Endodermal cell (in vitro differentiated cells): ENCODE results near the gene HDGFL2. TPM values are rescaled to one million over a fixed set of nuclear protein-coding genes. Genes with fewer than 3 reads are reported as not detected.

ENCODE experiments used
- DNase-seq: peaks from one replicate; pipeline ENCODE4 v3.0.0-alpha.2; 2017
- H3K27ac ChIP-seq: 2 replicates; pipeline ENCODE4 v1.5.1; 2013; ENCODE audit warnings: mild to moderate bottlenecking, low read depth, low read length, moderate library complexity
- H3K27me3 ChIP-seq: 2 replicates; pipeline ENCODE4 v1.6.1; 2013; ENCODE audit warnings: mild to moderate bottlenecking, low read length, moderate library complexity; ENCODE audit not compliant: insufficient read depth, control insufficient read depth, poor library complexity, severe bottlenecking
- H3K36me3 ChIP-seq: 2 replicates; pipeline ENCODE4 v1.7.0; 2013; ENCODE audit warnings: mild to moderate bottlenecking, low read length, moderate library complexity; ENCODE audit not compliant: control insufficient read depth, insufficient read depth
- H3K4me1 ChIP-seq: one replicate; pipeline ENCODE4 v1.7.0; 2013; ENCODE audit warnings: low read length; ENCODE audit not compliant: control insufficient read depth, insufficient read depth
- H3K4me3 ChIP-seq: 2 replicates; pipeline ENCODE4 v1.5.1; 2013; ENCODE audit warnings: mild to moderate bottlenecking, low read length, moderate library complexity
- H3K9ac ChIP-seq: 2 replicates; pipeline ENCODE4 v1.6.1; 2013; ENCODE audit warnings: mild to moderate bottlenecking, low read length, moderate library complexity; ENCODE audit not compliant: poor library complexity, severe bottlenecking; ENCODE audit errors: extremely low read depth
- H3K9me3 ChIP-seq: 2 replicates; pipeline ENCODE4 v1.6.1; 2013; ENCODE audit warnings: mild to moderate bottlenecking, low read length, moderate library complexity; ENCODE audit not compliant: control insufficient read depth
- H3K27ac Mint-ChIP-seq: 2 replicates; pipeline ENCODE4 v1.8.0; 2020; ENCODE audit warnings: mixed read lengths
- H3K27me3 Mint-ChIP-seq: 2 replicates; pipeline ENCODE4 v1.8.0; 2021; ENCODE audit warnings: mild to moderate bottlenecking, mixed read lengths; ENCODE audit not compliant: insufficient read depth
- H3K36me3 Mint-ChIP-seq: 2 replicates; pipeline ENCODE4 v1.8.0; 2020; ENCODE audit warnings: low read depth, mixed read lengths
- H3K4me1 Mint-ChIP-seq: 2 replicates; pipeline ENCODE4 v1.8.0; 2020; ENCODE audit warnings: mixed read lengths
- H3K4me3 Mint-ChIP-seq: 2 replicates; pipeline ENCODE4 v1.8.0; 2020; ENCODE audit warnings: mild to moderate bottlenecking, moderate library complexity, mixed read lengths
- H3K9me3 Mint-ChIP-seq: 2 replicates; pipeline ENCODE4 v1.8.0; 2020; ENCODE audit warnings: mild to moderate bottlenecking, mixed read lengths
- CTCF ChIP-seq: fragments of 200-600 bp; sonication (generic); conservative IDR thresholded peaks from 2 replicates; pipeline ENCODE4 v1.5.0; 2021; ENCODE audit warnings: antibody characterized with exemption, mild to moderate bottlenecking
- WGBS, 2 experiments: methylation state at CpG; one replicate each; pipeline versions ENCODE4 v1.1.5 to v1.1.7; 2013; ENCODE audit warnings: missing lambda C conversion rate in 2 of 2, mixed read lengths in 1 of 2; ENCODE audit not compliant: insufficient coverage in 1 of 2, insufficient read length in 1 of 2; 5-methylcytosine and 5-hydroxymethylcytosine counted together
- total RNA-seq, 2 donors: library from RNA; stranded (reverse); fragmentation: NEBNext Ultra II Directional in 1 of 2; extraction: Animal tissue kit (Norgen Biotek cat#: 25700) in 1 of 2; gene quantifications; 2 replicates in 1 of 2; 3 replicates in 1 of 2; pipeline ENCODE4 v1.2.1, GENCODE V29; 2021

The HDGFL2 gene
- total RNA-seq, 2 donors from 2014 or later = 117 TPM

- H3K9ac ChIP-seq = no peak overlapping the region
- H3K9me3 ChIP-seq = peaks cover 5% of the 10 kb centered on the region
- Mint-ChIP-seq H3K4me3 (no peak overlapping the region), H3K9me3 (no peaks in the 10 kb centered on the region), H3K27me3 (no peaks in the 10 kb centered on the region), H3K27ac (no peak overlapping the region), H3K36me3 (peaks cover 74% of the 10 kb centered on the region), H3K4me1 (no peaks in the 10 kb centered on the region)
- WGBS, 2 experiments = 91 to 92% methylated on average over 8 to 10 of the region's 10 CpGs
- no peak for DNase-seq
- no peak overlapping the region for H3K27ac ChIP-seq
- peaks cover 69% of the 10 kb centered on the region for H3K36me3 ChIP-seq
- no peak overlapping the region for H3K4me3 ChIP-seq
- H3K27me3 ChIP-seq = no peaks in the 10 kb centered on the region
- TF ChIP-seq CTCF = no peak
- no peaks in the 10 kb centered on the region for H3K4me1 ChIP-seq
Measured at GRCh38 chr19:4437103-4437502, 35.0 kb upstream of the HDGFL2 start.

DNA sequence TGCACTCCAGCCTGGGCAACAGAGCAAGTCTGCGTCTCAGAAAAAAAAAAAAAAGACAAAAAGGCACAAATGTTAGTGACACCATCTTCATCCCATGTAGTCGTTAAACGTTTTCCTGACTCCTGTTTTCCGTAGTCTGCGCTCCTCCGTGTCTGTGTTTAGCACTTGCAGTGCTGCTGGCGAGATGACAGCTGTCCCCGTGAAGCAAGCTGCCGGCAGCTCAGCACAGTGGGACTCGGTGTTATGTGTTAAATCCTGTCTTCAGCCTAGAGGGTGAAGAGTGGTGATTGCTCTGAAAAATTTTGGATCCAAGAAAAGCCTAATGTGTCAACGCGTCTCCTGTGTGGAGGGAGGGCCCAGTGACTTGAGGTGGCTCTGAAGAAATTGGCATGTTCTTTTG, 32.9 kb upstream of the HDGFL2 start:
- Mint-ChIP-seq H3K27me3 (no peaks in the 10 kb centered on the region), H3K9me3 (no peaks in the 10 kb centered on the region)
- no peaks in the 10 kb centered on the region for H3K27me3 ChIP-seq

DNA sequence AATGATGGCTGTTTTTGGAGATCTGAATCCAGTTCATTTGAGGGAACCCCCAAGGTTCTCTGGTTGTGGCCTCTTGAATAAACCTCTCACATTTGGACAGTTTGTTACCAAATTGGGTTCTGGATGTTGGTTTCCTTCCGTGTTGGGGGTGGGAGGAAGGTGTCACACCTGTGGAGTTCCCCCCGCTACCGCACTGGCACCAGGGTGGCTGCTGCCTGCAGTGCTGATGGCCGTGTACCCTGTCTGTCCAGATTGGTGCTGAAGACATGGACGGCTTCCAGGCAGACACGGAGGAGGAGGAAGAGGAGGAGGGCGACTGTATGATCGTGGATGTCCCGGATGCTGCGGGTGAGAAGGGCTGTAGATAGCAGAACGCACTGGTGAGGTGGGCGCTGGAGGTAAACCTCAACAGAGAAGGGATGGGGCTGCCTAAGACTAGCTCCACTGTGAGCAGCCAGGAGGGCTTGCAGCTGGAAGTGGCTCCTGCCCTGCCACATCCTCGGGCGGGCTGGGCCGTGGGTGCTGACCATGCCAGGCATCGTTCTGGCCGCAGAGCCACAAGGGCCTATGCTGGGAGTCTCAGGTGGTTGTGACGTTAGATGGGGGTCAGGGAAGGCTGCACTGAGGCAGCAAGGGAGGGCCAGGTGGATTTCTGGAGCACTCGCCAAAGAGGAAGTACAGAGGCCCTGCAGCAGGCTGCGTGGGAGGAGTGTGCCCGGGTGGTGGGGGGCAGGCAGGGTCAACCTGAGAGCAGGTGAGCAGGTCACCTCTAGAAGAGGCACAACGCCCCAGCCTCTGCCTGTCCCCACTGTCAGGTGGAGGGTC, 29.9 kb upstream of the HDGFL2 start:
- Histone ChIP-seq H3K4me1 (no peaks in the 10 kb centered on the region), H3K9ac (no peak overlapping the region), H3K36me3 (peaks cover 29% of the 10 kb centered on the region), H3K27me3 (no peaks in the 10 kb centered on the region), H3K27ac (peak overlapping the region; percentile 49), H3K9me3 (no peaks in the 10 kb centered on the region), H3K4me3 (no peak overlapping the region)
- no peaks in the 10 kb centered on the region for H3K9me3 Mint-ChIP-seq
- no peaks in the 10 kb centered on the region for H3K27me3 Mint-ChIP-seq
- peak overlapping the region; percentile 74 for H3K27ac Mint-ChIP-seq
- no peak for TF ChIP-seq CTCF
- 90 to 93% methylated on average over 19 to 22 of the region's 22 CpGs for WGBS, 2 experiments
- no peaks in the 10 kb centered on the region for H3K4me1 Mint-ChIP-seq
- H3K4me3 Mint-ChIP-seq = no peak overlapping the region
- peaks cover 39% of the 10 kb centered on the region for H3K36me3 Mint-ChIP-seq
- peak; percentile 52 for DNase-seq

More for the DNA sequence above, 32.9 kb upstream of the HDGFL2 start:
- no peak overlapping the region for H3K4me3 Mint-ChIP-seq
- 93 to 98% methylated on average over 12 of the region's 12 CpGs for WGBS, 2 experiments
- TF ChIP-seq CTCF = no peak
- Histone ChIP-seq H3K27ac (no peak overlapping the region), H3K4me3 (no peak overlapping the region), H3K9ac (no peak overlapping the region), H3K36me3 (peaks cover 53% of the 10 kb centered on the region), H3K4me1 (no peaks in the 10 kb centered on the region), H3K9me3 (peaks cover 5% of the 10 kb centered on the region)
- peak overlapping the region; percentile 28 for H3K27ac Mint-ChIP-seq
- no peak for DNase-seq
- no peaks in the 10 kb centered on the region for H3K4me1 Mint-ChIP-seq
- peaks cover 57% of the 10 kb centered on the region for H3K36me3 Mint-ChIP-seq
